Endodermal cell (in vitro differentiated cells): ENCODE results near the gene CIC. TPM values are rescaled to one million over a fixed set of nuclear protein-coding genes. Genes with fewer than 3 reads are reported as not detected.
A peak's percentile ranks its signal among the peaks of the same experiment; 100 is the strongest.

Source experiments
- DNase-seq: peaks from one replicate; pipeline ENCODE4 v3.0.0-alpha.2; 2017
- H3K27ac ChIP-seq: 2 replicates; pipeline ENCODE4 v1.5.1; 2013; ENCODE audit warnings: mild to moderate bottlenecking, low read depth, low read length, moderate library complexity
- H3K27me3 ChIP-seq: 2 replicates; pipeline ENCODE4 v1.6.1; 2013; ENCODE audit warnings: mild to moderate bottlenecking, low read length, moderate library complexity; ENCODE audit not compliant: insufficient read depth, control insufficient read depth, poor library complexity, severe bottlenecking
- H3K36me3 ChIP-seq: 2 replicates; pipeline ENCODE4 v1.7.0; 2013; ENCODE audit warnings: mild to moderate bottlenecking, low read length, moderate library complexity; ENCODE audit not compliant: control insufficient read depth, insufficient read depth
- H3K4me1 ChIP-seq: one replicate; pipeline ENCODE4 v1.7.0; 2013; ENCODE audit warnings: low read length; ENCODE audit not compliant: control insufficient read depth, insufficient read depth
- H3K4me3 ChIP-seq: 2 replicates; pipeline ENCODE4 v1.5.1; 2013; ENCODE audit warnings: mild to moderate bottlenecking, low read length, moderate library complexity
- H3K9ac ChIP-seq: 2 replicates; pipeline ENCODE4 v1.6.1; 2013; ENCODE audit warnings: mild to moderate bottlenecking, low read length, moderate library complexity; ENCODE audit not compliant: poor library complexity, severe bottlenecking; ENCODE audit errors: extremely low read depth
- H3K9me3 ChIP-seq: 2 replicates; pipeline ENCODE4 v1.6.1; 2013; ENCODE audit warnings: mild to moderate bottlenecking, low read length, moderate library complexity; ENCODE audit not compliant: control insufficient read depth
- H3K27ac Mint-ChIP-seq: 2 replicates; pipeline ENCODE4 v1.8.0; 2020; ENCODE audit warnings: mixed read lengths
- H3K27me3 Mint-ChIP-seq: 2 replicates; pipeline ENCODE4 v1.8.0; 2021; ENCODE audit warnings: mild to moderate bottlenecking, mixed read lengths; ENCODE audit not compliant: insufficient read depth
- H3K36me3 Mint-ChIP-seq: 2 replicates; pipeline ENCODE4 v1.8.0; 2020; ENCODE audit warnings: low read depth, mixed read lengths
- H3K4me1 Mint-ChIP-seq: 2 replicates; pipeline ENCODE4 v1.8.0; 2020; ENCODE audit warnings: mixed read lengths
- H3K4me3 Mint-ChIP-seq: 2 replicates; pipeline ENCODE4 v1.8.0; 2020; ENCODE audit warnings: mild to moderate bottlenecking, moderate library complexity, mixed read lengths
- H3K9me3 Mint-ChIP-seq: 2 replicates; pipeline ENCODE4 v1.8.0; 2020; ENCODE audit warnings: mild to moderate bottlenecking, mixed read lengths
- CTCF ChIP-seq: fragments of 200-600 bp; sonication (generic); conservative IDR thresholded peaks from 2 replicates; pipeline ENCODE4 v1.5.0; 2021; ENCODE audit warnings: antibody characterized with exemption, mild to moderate bottlenecking
- WGBS, 2 experiments: methylation state at CpG; one replicate each; pipeline versions ENCODE4 v1.1.5 to v1.1.7; 2013; ENCODE audit warnings: missing lambda C conversion rate in 2 of 2, mixed read lengths in 1 of 2; ENCODE audit not compliant: insufficient coverage in 1 of 2, insufficient read length in 1 of 2; 5-methylcytosine and 5-hydroxymethylcytosine counted together
- total RNA-seq, 2 donors: library from RNA; stranded (reverse); fragmentation: NEBNext Ultra II Directional in 1 of 2; extraction: Animal tissue kit (Norgen Biotek cat#: 25700) in 1 of 2; gene quantifications; 2 replicates in 1 of 2; 3 replicates in 1 of 2; pipeline ENCODE4 v1.2.1, GENCODE V29; 2021

CIC gene
- total RNA-seq, 2 donors from 2014 or later, result 48.6 to 57.6 TPM

- H3K27ac ChIP-seq, result peak overlapping the region; percentile 77
- H3K9ac ChIP-seq, result no peak overlapping the region
- H3K36me3 ChIP-seq, result no peaks in the 10 kb centered on the region
- no peak for TF ChIP-seq CTCF
- Mint-ChIP-seq H3K27me3 (no peaks in the 10 kb centered on the region), H3K36me3 (peaks cover 4% of the 10 kb centered on the region), H3K9me3 (no peaks in the 10 kb centered on the region), H3K27ac (peak overlapping the region; percentile 64), H3K4me3 (no peak overlapping the region), H3K4me1 (peaks cover 38% of the 10 kb centered on the region)
- peak overlapping the region; percentile 67 for H3K4me3 ChIP-seq
- H3K9me3 ChIP-seq, result no peaks in the 10 kb centered on the region
- H3K27me3 ChIP-seq, result no peaks in the 10 kb centered on the region
- H3K4me1 ChIP-seq, result peaks cover 15% of the 10 kb centered on the region
- WGBS, 2 experiments, result 12 to 21% methylated on average over 12 to 25 of the region's 25 CpGs
- DNase-seq, result peak; percentile 82
These were observed 12.2 kb downstream of the CIC start for GRCh38 chr19:42281146-42281826.

- no peak overlapping the region for H3K4me3 Mint-ChIP-seq
- H3K4me1 Mint-ChIP-seq, result peaks cover 38% of the 10 kb centered on the region
- H3K9me3 Mint-ChIP-seq, result no peaks in the 10 kb centered on the region
- Histone ChIP-seq H3K4me3 (peak overlapping the region; percentile 67), H3K36me3 (peaks cover 2% of the 10 kb centered on the region), H3K4me1 (peaks cover 15% of the 10 kb centered on the region), H3K27me3 (no peaks in the 10 kb centered on the region), H3K9ac (no peak overlapping the region), H3K9me3 (no peaks in the 10 kb centered on the region), H3K27ac (peak overlapping the region; percentile 77)
- no peaks in the 10 kb centered on the region for H3K27me3 Mint-ChIP-seq
- DNase-seq, result peak; percentile 83
- WGBS, 2 experiments, result 34 to 42% methylated on average over 4 to 7 of the region's 7 CpGs
- peaks cover 5% of the 10 kb centered on the region for H3K36me3 Mint-ChIP-seq
- no peak for TF ChIP-seq CTCF
- peak overlapping the region; percentile 72 for H3K27ac Mint-ChIP-seq
These were observed 13.0 kb downstream of the CIC start for GRCh38 chr19:42281827-42282762.

GRCh38 chr19:42282819-42283187, 13.8 kb downstream of the CIC start:
- H3K9me3 Mint-ChIP-seq, result no peaks in the 10 kb centered on the region
- Histone ChIP-seq H3K4me3 (peak overlapping the region; percentile 76), H3K36me3 (peaks cover 9% of the 10 kb centered on the region), H3K27me3 (no peaks in the 10 kb centered on the region), H3K27ac (peak overlapping the region; percentile 77), H3K9me3 (no peaks in the 10 kb centered on the region), H3K4me1 (peaks cover 15% of the 10 kb centered on the region), H3K9ac (no peak overlapping the region)
- DNase-seq, result peak; percentile 58
- H3K36me3 Mint-ChIP-seq, result peaks cover 8% of the 10 kb centered on the region
- peak overlapping the region; percentile 72 for H3K27ac Mint-ChIP-seq
- H3K27me3 Mint-ChIP-seq, result no peaks in the 10 kb centered on the region
- WGBS, 2 experiments, result 55 to 56% methylated on average over 2 to 3 of the region's 4 CpGs
- H3K4me3 Mint-ChIP-seq, result no peak overlapping the region
- no peak for TF ChIP-seq CTCF
- H3K4me1 Mint-ChIP-seq, result peaks cover 38% of the 10 kb centered on the region
